ENCODE results near the gene DGKH. TPM values are rescaled to one million over a fixed set of nuclear protein-coding genes. Genes with fewer than 3 reads are reported as not detected.
A peak's percentile ranks its signal among the peaks of the same experiment; 100 is the strongest.

Gene DGKH
- total and polyA plus RNA-seq, 2 donors (not counting 1 experiment from before 2014, with no cell fraction given): 0.06 to 0.67 TPM

- Mint-ChIP-seq H3K27me3 (peaks cover 39% of the 10 kb centered on the region), H3K4me1 (peaks cover 10% of the 10 kb centered on the region), H3K4me3 (peak overlapping the region; percentile 88), H3K27ac (peak overlapping the region; percentile 37), H3K9me3 (ENCODE audit: insufficient read depth) (no peaks in the 10 kb centered on the region)
- Histone ChIP-seq H3K4me3 (ENCODE audit: control extremely low read depth in 1 of 5, extremely low read depth in 1 of 5, insufficient read depth in 1 of 5, low read depth in 2 of 5, low read length in 4 of 5) (peak overlapping the region; percentile 59 to 79 (median 64)), H3K36me3 (replicated peaks in 1 of 2; ENCODE audit: control extremely low read depth in 1 of 2, control insufficient read depth in 1 of 2, extremely low read depth in 1 of 2, insufficient read depth in 2 of 2, low read length in 1 of 2) (no peaks in the 10 kb centered on the region), H3K4me1 (ENCODE audit: control insufficient read depth in 2 of 2, insufficient read depth in 2 of 2, low read length in 2 of 2) (peaks cover 17 to 19% of the 10 kb centered on the region in 2 donors), H4K20me1 (ENCODE audit: control insufficient read depth, insufficient read depth, low read length, poor library complexity, severe bottlenecking) (no peaks in the 10 kb centered on the region), H3K27ac (ENCODE audit: low read length in 2 of 2) (no peak overlapping the region), H3K4me2 (replicated peaks; ENCODE audit: low read depth, low read length, poor library complexity, severe bottlenecking) (peak overlapping the region; percentile 99), H3K9ac (ENCODE audit: low read length) (peak overlapping the region; percentile 71), H3K9me3 (ENCODE audit: control extremely low read depth in 1 of 3, control insufficient read depth in 2 of 3, insufficient read depth in 1 of 3, low read length in 2 of 3) (peaks cover 0 to 10% (median 0%) of the 10 kb centered on the region in 3 donors), H2AFZ (ENCODE audit: insufficient read depth, low read depth, low read length, poor library complexity, severe bottlenecking) (peak overlapping the region; percentile 75), H3K27me3 (replicated peaks in 1 of 4; ENCODE audit: control extremely low read depth in 1 of 4, control insufficient read depth in 3 of 4, insufficient read depth in 4 of 4, low read length in 3 of 4) (peaks cover 0 to 35% (median 28%) of the 10 kb centered on the region in 4 experiments), H3K79me2 (ENCODE audit: control insufficient read depth, insufficient read depth, low read length) (no peaks in the 10 kb centered on the region)
- ChIA-PET POLR2A (no interaction called here), CTCF (interaction anchor here (1.4 kb wide), 1 partner anchor 29 kb away, joined by 3 read pairs; no protein-coding TSS in a partner anchor)
- DNase-seq: peak; percentile 61
- peak; percentile 71 for ATAC-seq (ENCODE audit: low read depth)
- under 1% methylated on average over 69 of the region's 91 CpGs for WGBS (ENCODE audit: insufficient coverage)
- intact Hi-C loops (cut with micrococcal nuclease): loop anchor here (1.0 to 10.0 kb wide), 5 partner anchors 8 to 786 kb away; partner anchors contain the start of genes MTRF1, NAA16, RGCC and VWA8
- TF ChIP-seq EZH2 (IDR thresholded peaks at IDR 0.05; ENCODE audit: borderline replicate concordance, insufficient read depth, low read depth, low read length, poor library complexity, severe bottlenecking): peak; percentile 18
- no peak for TF ChIP-seq CTCF (IDR thresholded peaks at IDR 0.05)
Observed at GRCh38 chr13:42048684-42049453, 421 bp downstream of the DGKH start.

GRCh38 chr13:42049454-42049813 lies 986 bp downstream of the DGKH start:
- Histone ChIP-seq H3K27ac (ENCODE audit: low read length in 2 of 2) (no peak overlapping the region), H4K20me1 (ENCODE audit: control insufficient read depth, insufficient read depth, low read length, poor library complexity, severe bottlenecking) (no peaks in the 10 kb centered on the region), H3K9me3 (ENCODE audit: control extremely low read depth in 1 of 3, control insufficient read depth in 2 of 3, insufficient read depth in 1 of 3, low read length in 2 of 3) (peaks cover 0 to 10% (median 0%) of the 10 kb centered on the region in 3 donors), H3K4me2 (replicated peaks; ENCODE audit: low read depth, low read length, poor library complexity, severe bottlenecking) (peak overlapping the region; percentile 99), H2AFZ (ENCODE audit: insufficient read depth, low read depth, low read length, poor library complexity, severe bottlenecking) (peak overlapping the region; percentile 55), H3K79me2 (ENCODE audit: control insufficient read depth, insufficient read depth, low read length) (no peaks in the 10 kb centered on the region), H3K4me1 (ENCODE audit: control insufficient read depth in 2 of 2, insufficient read depth in 2 of 2, low read length in 2 of 2) (peaks cover 17 to 19% of the 10 kb centered on the region in 2 donors), H3K9ac (ENCODE audit: low read length) (peak overlapping the region; percentile 71), H3K4me3 (ENCODE audit: control extremely low read depth in 1 of 5, extremely low read depth in 1 of 5, insufficient read depth in 1 of 5, low read depth in 2 of 5, low read length in 4 of 5) (peak overlapping the region; percentile 59 to 79 (median 64)), H3K27me3 (replicated peaks in 1 of 4; ENCODE audit: control extremely low read depth in 1 of 4, control insufficient read depth in 3 of 4, insufficient read depth in 4 of 4, low read length in 3 of 4) (peaks cover 0 to 34% (median 28%) of the 10 kb centered on the region in 4 experiments), H3K36me3 (replicated peaks in 1 of 2; ENCODE audit: control extremely low read depth in 1 of 2, control insufficient read depth in 1 of 2, extremely low read depth in 1 of 2, insufficient read depth in 2 of 2, low read length in 1 of 2) (no peaks in the 10 kb centered on the region)
- H3K4me1 Mint-ChIP-seq: peaks cover 10% of the 10 kb centered on the region
- no peak overlapping the region for H3K27ac Mint-ChIP-seq
- H3K4me3 Mint-ChIP-seq: peak overlapping the region; percentile 75
- peaks cover 37% of the 10 kb centered on the region for H3K27me3 Mint-ChIP-seq
- DNase-seq: no peak
- WGBS (ENCODE audit: insufficient coverage): 3% methylated on average over 10 of the region's 11 CpGs
- intact Hi-C loops (cut with micrococcal nuclease): loop anchor here (1.0 to 10.0 kb wide), 5 partner anchors 8 to 787 kb away; partner anchors contain the start of genes MTRF1, NAA16, RGCC and VWA8
- POLR2A ChIA-PET: no interaction called here
- TF ChIP-seq EZH2 (IDR thresholded peaks at IDR 0.05; ENCODE audit: borderline replicate concordance, insufficient read depth, low read depth, low read length, poor library complexity, severe bottlenecking) (no peak), CTCF (IDR thresholded peaks at IDR 0.05) (no peak)
- no peaks in the 10 kb centered on the region for H3K9me3 Mint-ChIP-seq (ENCODE audit: insufficient read depth)
- CTCF ChIA-PET: no interaction called here
- ATAC-seq (ENCODE audit: low read depth): peak; percentile 21

Data from B cell (primary cell).